ENCODE measurements around the gene SRP19. TPM values are rescaled to one million over a fixed set of nuclear protein-coding genes. Genes with fewer than 3 reads are reported as not detected.
"Not testable (repeated sequence)": the region's sequence is repeated elsewhere in the genome, so short reads cannot be mapped to it uniquely, and the experiment has no call there.

Gene SRP19
- total RNA-seq, 1 experiment from 2014 or later, result 81.1 TPM

GRCh38 chr5:112869948-112870347 lies 8.9 kb downstream of the SRP19 start:
- DNase-seq (ENCODE audit: low read depth), result no peak

- DNase-seq (ENCODE audit: low read depth), result no peak
Measured at GRCh38 chr5:112870966-112871365, 9.9 kb downstream of the SRP19 start.

GRCh38 chr5:112876362-112876761 lies 15.3 kb downstream of the SRP19 start:
- no peak for DNase-seq (ENCODE audit: low read depth)

- no peak for DNase-seq (ENCODE audit: low read depth)
Measured at GRCh38 chr5:112878101-112878500, 17.0 kb downstream of the SRP19 start.

- DNase-seq (ENCODE audit: low read depth), result peak; percentile 44
Measured at GRCh38 chr5:112878760-112879159, 17.7 kb downstream of the SRP19 start.

GRCh38 chr5:112880219-112880964 lies 19.3 kb downstream of the SRP19 start:
- no peak for DNase-seq (ENCODE audit: low read depth)

GRCh38 chr5:112883192-112883591 lies 22.1 kb downstream of the SRP19 start:
- DNase-seq (ENCODE audit: low read depth), result no peak

- no peak for DNase-seq (ENCODE audit: low read depth)
Measured at GRCh38 chr5:112885001-112885400, 23.9 kb downstream of the SRP19 start.

- no peak for DNase-seq (ENCODE audit: low read depth)
Measured at GRCh38 chr5:112886975-112887374, 25.9 kb downstream of the SRP19 start.

GRCh38 chr5:112892066-112892465 lies 31.0 kb downstream of the SRP19 start:
- not testable (repeated sequence) for DNase-seq (ENCODE audit: low read depth)

GRCh38 chr5:112892776-112893175 lies 31.7 kb downstream of the SRP19 start:
- DNase-seq (ENCODE audit: low read depth), result no peak

- DNase-seq (ENCODE audit: low read depth), result no peak
Measured at GRCh38 chr5:112895682-112896081, 34.6 kb downstream of the SRP19 start.

GRCh38 chr5:112902561-112902960 lies 41.5 kb downstream of the SRP19 start:
- DNase-seq (ENCODE audit: low read depth), result no peak

- DNase-seq (ENCODE audit: low read depth), result not testable (repeated sequence)
Measured at GRCh38 chr5:112904996-112905395, 43.9 kb downstream of the SRP19 start.

- DNase-seq (ENCODE audit: low read depth), result no peak
Measured at GRCh38 chr5:112906637-112907036, 45.5 kb downstream of the SRP19 start.

GRCh38 chr5:112907166-112907631 lies 46.1 kb downstream of the SRP19 start:
- no peak for DNase-seq (ENCODE audit: low read depth)

- no peak for DNase-seq (ENCODE audit: low read depth)
Measured at GRCh38 chr5:112908854-112909253, 47.8 kb downstream of the SRP19 start.

GRCh38 chr5:112910529-112910928 lies 49.4 kb downstream of the SRP19 start:
- no peak for DNase-seq (ENCODE audit: low read depth)

GRCh38 chr5:112914584-112914983 lies 53.5 kb downstream of the SRP19 start:
- no peak for DNase-seq (ENCODE audit: low read depth)

- DNase-seq (ENCODE audit: low read depth), result no peak
Measured at GRCh38 chr5:112915831-112916230, 54.7 kb downstream of the SRP19 start.

- no peak for DNase-seq (ENCODE audit: low read depth)
Measured at GRCh38 chr5:112917453-112917995, 56.4 kb downstream of the SRP19 start.

- DNase-seq (ENCODE audit: low read depth), result no peak
Measured at GRCh38 chr5:112918136-112918535, 57.0 kb downstream of the SRP19 start.

GRCh38 chr5:112918679-112919078 lies 57.6 kb downstream of the SRP19 start:
- DNase-seq (ENCODE audit: low read depth), result no peak

Measured in HT1080 (cell line).